Glomerular endothelial cell (primary cell): ENCODE results near the gene LMO7. TPM values are rescaled to one million over a fixed set of nuclear protein-coding genes. Genes with fewer than 3 reads are reported as not detected.
"Not testable (repeated sequence)": the region's sequence is repeated elsewhere in the genome, so short reads cannot be mapped to it uniquely, and the experiment has no call there.

Experiments used
- DNase-seq: peaks from one replicate; pipeline ENCODE4 v3.0.0-alpha.2; 2011; ENCODE audit warnings: low read depth, low spot score; ENCODE audit errors: extremely low read depth
- total RNA-seq: library from RNA; depleted of rRNA; stranded (reverse); fragments of >200 nt; gene quantifications from 2 replicates; pipeline ENCODE4 v1.2.3, GENCODE V29; 2015

LMO7 gene
- total RNA-seq, 1 donor from 2014 or later = 58.0 TPM

DNA sequence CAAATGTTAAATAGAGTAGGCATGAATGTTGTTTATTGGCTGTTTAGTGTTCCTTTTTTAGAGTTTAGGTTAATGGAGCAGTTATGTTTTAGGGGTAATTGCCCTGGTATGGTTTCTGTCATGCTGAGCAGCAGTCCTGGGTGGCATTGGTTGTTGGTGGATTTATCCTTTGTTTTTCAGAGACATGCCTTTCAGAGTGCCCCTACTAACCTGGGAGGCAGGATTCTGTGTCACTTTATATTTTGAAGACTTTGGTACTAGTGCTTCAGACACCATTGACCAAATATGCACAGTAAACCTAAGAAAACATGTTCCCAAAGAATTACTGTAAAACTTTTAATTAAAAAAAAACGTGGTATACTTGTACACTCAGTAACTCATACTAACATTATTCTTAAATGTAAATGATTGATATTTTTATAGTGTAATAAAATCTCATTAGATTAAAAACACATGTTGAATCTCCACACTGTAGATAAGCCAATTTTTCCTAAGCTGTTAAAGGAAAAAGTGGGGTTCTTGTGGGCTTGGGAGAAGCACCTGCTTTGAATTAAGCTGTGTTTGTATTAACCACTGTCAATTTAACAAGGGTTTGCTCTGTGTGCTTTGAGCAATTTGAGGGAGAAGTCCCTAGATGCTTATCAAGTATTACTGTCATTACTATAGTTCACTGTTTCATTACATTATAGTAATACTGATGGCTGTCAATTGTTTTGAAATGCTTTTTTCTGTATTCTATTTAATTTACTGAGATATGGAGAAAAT lies 133.2 kb downstream of the LMO7 start:
- DNase-seq = no peak

DNA sequence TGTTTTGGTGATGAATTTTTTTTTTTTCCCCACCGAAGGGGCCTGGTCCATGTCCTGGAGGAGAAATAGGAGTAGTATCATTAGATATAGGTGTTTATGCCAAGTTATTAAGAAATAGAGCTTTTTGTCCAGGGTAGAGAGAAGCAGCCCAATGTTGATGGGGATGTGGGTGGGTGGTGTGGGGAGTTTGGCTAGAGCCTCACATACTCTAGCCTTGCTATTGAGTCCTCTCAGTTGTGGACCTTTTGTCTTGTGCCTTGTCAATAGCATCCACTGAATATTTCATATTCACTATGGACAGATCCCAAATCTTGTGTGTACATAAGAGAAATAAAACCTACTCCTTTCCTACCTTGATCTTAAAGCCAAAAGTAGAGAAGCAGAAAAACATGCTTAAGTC lies 134.0 kb downstream of the LMO7 start:
- no peak for DNase-seq

DNA sequence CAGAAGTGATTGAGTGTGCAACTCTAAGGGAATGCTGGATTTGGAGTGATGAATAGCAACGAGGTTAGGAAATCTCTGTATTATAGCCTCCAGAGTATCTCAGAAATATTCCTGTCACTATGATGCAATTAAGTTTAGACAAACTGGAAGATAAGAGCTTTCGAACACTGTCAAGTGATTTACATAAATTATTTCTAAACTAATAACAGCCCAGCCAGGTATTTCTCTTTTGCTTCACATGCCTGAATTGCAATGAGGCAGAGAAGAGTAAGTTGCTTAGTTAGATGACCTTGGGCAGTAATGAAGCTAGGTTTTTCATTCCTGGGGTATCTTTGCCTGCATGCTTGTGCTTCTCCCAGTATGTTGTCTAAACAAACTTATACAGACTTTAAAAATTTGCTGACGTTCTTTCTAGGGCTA lies 134.5 kb downstream of the LMO7 start:
- no peak for DNase-seq

DNA sequence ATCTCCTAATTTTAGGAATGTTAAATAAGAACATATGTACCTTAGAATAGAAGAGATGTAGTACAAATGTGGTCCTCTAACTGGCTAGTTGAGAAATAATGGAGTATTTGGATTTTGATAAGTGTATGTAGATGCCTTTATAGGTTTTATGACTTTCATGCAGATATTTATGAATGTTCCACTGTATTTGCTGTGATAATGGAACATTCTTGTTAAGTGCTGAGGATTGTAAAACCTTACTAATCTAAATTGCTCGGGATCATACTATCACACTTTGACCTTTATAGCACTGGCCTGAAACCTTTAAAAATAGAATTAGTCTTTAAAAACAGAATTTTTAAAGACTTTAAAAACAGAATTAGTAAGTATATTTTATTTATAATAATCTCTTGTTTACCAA lies 135.1 kb downstream of the LMO7 start:
- no peak for DNase-seq

DNA sequence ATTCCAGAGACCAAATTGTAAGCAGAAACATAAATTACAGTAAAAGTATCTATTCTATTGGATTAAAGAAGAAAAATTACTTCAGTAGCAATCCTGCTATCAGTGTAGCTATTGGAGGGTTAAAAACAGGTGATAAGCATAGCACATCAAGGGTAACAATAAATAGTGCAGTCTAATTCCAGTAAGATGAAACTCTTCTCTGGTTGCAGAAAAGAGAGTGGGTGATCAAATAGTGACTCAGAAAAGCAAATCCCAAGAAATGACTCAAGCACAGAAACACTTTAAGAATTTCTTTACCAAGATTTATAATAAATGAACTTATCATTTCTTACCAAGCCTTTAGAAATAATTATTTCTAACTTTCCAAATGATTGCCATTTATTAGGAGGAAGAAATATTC lies 135.7 kb downstream of the LMO7 start:
- no peak for DNase-seq

DNA sequence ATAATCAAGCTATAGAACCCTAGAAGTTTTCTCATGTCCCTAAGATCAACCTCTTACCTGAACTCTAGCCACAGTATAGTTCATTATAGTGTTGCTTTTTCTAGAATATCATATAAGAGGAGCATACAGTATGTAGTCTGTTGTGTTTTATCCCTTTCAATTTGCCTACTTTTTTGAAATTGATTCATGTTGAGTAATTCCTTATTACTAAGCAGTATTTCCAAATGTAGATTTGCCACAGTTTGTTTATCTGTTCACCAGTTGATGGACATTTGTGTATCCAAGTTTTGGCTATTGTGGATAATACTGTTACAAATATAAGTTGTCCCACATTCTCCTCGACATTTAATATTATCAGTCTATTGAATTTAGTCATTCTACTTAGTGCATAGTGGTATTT lies 138.0 kb downstream of the LMO7 start:
- no peak for DNase-seq

DNA sequence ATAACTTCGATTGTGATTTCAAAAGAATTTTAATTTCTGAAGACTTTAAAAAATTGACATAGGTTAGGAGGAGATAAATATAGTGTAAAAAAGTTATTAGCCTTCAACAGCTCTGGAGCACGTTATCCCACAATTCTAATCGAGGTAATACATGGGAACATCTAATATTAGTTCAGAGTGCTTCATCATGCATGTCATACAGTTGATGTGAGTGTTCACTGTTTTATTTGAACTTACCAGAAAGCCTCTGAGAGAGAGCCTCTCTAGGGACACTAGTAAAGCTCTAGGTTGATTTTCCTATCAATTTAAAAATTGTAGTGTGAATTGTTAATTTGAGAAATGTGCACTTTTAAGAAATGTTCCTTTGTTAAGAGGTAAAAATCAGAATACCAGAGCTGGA lies 140.4 kb downstream of the LMO7 start:
- no peak for DNase-seq

DNA sequence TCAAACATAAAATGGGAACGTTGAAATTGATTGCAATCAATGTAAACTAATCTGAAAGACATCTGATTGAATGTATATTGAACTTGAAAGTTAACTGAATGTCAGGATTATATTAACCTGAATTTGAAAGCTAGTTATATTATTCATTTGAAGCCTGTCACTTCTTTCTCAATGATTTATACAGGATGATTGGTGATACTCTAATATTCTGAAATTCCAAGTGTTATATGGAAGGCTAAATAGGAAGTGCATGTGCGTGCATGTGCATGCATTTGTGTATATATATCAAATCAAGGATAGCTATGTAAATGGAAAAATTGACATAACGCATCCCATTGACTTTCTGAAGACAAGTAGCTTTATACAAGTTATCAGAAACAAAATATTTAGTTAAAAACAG lies 143.3 kb downstream of the LMO7 start:
- no peak for DNase-seq

DNA sequence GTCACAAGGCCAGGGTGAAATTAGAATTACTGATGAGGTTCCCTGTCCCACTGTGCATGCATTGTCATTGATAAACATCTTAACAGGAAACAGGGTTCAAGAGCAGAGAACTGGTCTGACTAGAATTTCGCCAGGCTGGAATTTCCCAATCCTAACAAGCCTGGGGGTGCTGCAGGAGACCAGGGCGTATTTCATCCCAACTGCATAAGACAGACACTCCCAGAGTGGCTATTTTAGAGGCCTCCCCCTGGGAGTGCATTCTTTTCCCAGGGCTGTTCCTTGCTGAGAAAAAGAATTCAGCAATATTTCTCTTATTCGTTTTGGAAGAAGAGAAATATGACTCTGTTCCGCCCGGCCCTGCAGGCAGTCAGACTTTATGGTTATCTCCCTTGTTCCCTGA lies 144.0 kb downstream of the LMO7 start:
- DNase-seq = not testable (repeated sequence)

DNA sequence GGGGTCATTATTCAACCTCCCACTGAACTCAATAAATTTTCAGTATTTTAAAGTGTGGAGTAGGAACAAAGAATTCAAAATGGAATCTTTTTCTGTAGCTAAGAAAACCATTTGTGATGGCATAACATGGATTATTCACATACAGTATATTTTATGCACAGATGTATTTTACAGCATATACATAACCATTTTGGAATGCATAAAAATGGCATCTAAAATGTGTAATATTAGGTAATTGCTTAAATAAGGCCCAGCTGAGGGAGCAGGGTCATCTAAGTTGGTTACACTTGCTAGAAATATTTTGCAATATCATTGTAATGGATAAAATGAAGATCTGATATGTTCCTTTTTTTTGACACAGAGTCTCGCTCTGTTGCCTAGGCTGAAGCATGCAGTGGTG lies 146.9 kb downstream of the LMO7 start:
- no peak for DNase-seq

DNA sequence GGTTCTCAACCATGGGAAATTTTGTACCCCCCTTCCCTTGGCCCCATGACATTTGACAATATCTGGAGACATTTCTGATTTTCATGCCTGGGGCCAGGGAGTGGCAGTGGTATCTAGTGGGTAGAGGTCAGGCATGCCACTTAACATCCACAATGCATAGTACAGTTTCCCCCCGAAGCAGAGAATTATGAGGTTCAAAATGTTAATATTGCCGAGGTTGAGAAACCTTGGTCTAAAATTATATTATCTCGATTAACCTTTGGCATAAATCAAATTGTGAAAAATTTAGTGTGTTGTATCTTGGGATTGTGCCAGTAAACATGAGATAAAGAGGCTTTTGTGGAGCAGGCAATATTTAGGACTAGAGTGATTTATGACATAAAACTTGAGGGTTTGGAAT lies 147.9 kb downstream of the LMO7 start:
- no peak for DNase-seq

DNA sequence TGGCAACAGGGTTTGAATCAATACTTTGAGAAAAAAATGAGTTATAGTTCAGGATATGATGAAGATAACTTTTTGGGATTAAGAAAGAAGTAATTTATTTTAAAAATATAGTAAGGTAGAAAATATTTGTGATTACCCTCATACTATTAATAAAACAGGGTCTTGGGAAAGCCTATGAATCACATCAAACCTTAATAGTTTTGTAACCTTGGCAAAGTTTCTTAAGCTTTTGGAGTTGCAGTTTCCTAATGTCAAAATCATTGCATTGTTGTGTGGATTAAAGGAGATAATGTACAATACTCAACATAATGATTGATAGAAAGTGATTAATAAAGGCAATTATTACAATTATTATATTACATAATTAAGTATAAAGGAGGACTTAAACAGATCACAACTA lies 149.0 kb downstream of the LMO7 start:
- no peak for DNase-seq

DNA sequence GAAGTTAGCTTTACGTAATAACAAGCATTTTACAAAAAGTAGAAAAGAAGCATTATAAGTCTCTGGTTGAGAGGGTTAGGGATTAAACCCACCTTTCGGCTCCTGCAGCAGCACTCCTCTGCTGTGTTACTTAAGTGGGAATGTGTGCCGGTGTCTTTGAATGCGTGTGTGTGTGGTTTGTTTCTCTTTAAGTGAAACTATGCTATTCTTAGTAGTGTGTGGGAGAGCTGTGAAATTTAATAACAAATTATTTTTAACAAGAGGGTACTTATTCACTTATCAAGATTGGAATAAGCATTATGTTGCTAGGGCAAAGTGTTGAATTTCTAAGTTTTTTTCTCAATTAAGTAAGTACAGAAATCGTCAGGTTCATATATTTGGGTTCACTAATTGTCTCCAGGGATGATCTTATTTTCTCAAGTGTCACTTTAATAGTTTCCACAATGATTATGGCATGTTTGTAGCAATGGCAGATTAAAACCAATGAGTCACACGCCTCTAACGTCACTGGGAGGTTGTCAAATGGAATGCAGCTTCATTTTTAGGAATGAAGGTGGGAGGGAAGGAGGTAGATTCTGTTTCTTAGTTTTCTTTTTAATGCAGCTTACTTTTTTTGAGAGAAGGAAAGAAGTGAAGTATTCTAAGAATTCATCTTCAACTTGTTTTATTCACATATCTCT lies 151.3 kb downstream of the LMO7 start:
- DNase-seq = no peak

DNA sequence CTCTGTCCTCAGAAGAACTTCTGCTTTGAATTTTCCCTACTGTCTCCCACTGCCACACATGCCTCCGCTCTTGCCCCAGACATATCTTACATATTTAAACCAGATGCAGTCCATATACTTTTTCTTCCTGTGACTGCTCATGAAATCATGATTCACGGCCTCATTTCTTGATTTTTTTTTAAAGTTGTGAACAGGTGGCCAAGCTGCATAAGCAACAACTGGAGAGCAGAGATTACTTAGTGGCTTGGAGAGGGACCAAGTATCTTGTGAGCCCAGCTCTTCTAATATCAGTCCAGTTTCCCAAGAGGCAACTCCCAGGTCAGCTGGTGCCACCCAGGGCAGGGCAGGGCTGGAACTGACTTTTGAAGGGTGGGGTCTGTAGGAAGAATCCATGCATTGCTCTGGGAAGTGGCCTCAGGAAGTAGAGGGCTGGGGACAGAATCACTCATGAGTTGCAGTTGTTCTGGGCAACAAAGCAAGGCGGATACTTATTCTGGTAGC lies 152.4 kb downstream of the LMO7 start:
- no peak for DNase-seq

DNA sequence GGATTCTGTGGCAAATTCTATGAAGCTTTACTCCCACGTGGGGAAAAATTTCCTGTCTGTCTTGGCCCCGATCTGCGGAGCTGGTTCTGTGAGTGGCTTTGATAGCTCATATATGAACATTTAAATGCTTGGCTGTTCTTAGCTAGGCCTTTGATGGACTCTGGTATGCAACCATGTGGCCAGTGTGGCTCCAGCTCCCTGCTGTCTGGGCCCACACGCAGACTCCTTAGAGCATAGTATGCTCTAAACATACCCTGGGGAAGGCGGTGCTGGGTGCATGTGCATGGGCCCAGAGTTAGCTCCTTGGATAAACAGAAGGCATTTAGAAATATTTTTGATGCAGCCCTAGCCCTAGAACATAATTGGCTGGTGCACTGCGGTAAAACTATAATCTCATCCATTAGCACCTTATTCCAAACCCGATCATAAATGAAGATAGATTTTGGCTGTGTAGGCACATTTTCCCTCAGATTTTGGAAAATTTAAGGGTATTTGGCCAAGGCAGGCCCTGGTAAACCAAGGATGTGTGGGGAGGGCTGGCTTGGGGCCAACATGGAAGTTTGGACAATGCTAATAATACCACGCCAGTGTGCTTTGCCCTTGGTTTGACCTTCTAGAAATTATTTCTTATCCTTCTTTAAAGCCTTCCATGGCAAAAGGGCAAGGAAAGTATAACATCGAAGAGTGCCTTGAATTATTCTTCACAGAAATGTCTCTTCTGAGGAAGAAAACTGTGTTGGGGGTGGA lies 153.5 kb downstream of the LMO7 start:
- DNase-seq = no peak

DNA sequence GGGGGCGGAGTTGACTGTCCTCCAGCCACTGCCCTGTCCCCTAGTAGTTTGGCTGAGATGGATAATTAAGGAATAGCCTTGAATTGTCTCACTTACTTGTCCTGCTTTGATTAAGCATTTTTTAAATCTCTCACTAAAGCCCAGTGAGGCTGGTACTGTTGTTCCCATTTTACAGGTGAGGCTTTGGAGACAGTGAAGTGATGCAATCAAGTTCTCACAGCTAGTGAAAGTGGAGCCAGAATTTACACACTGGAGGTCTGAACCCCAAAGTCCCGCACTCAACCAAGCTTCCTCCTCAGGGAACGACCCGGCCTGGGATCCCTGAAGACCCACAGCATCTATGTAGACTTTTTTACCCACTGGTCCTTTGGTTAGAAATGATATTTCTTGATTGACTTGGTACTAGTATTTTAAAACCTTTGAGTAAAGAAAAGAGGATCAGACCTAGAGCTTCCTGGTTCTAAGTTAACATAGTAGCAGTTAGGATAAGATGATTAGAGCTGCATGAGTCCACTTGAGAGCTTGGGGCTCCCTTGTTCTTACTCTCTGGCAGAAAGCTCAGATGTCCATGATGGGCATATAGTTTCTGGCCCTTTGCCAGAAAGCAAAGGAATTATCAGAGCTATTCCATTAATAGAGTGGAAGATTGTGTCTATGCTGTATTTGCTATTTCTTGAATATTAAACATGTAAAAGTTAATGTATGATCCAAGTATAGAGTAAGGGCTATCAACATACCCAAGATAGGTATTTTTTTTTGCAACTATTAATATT lies 154.3 kb downstream of the LMO7 start:
- DNase-seq = no peak

DNA sequence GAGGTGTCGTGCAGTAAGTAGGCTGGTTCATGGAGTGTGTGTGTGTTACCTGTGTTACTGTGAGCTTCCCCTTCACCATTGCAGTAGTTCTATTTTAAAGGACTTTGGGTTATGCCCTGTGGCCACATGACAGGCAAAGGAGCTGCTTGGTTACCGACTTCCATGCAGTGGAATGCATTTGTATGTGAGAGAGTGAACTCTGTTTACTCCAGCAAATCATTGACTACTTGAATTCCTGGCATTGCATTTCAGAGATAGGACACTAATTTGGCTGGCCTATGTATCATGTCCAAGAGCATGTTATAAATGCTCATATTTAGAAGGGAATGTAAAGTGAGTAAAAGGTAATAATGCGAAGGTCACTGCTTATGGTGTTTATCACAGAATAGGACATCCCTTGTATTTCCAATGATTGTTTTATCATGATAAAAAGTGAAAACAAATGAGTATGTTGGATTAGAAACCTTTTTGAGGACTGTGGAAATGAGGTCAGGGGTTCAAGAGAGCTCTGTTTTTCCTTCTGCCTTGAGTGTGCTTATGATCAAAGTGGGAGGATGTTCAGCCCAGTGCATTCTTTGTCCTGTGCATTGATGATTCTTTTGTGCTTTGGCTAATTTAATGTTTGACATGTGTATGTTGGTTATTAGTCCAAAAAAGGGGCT lies 156.5 kb downstream of the LMO7 start:
- no peak for DNase-seq

DNA sequence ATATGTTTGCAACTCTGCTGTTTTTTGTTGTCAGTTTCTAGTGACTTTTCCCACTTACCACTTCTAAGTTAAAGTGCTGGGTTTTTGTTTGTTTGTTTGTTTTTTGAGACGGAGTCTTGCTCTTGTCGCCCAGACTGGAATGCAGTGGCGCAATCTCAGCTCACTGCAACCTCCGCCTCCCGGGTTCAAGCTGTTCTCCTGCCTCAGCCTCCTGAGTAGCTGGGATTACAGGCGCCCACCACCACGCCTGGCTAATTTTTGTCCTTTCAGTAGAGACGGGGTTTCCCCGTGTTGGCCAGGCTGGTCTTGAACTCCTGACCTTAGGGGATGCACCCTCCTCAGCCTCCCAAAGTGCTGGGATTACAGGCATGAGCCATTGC lies 157.0 kb downstream of the LMO7 start:
- not testable (repeated sequence) for DNase-seq

DNA sequence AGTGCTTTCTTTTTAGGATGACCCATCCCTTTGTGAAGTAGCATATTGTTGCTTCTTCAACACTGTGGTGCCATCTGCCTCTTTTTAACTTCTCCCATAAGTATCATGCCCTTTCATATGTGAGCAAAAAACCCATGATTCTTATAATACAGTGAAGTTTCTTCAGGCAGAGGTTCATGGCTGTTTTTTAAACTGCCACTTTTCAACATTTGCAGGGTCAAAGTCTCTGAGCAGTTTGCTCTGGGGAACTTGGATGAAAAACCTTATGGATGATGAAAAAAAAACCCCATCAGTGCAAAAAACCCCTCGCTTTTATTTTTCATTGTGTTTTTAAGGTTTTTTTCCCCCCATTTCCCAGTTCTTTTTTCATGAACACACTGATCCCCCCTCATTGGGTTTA lies 158.5 kb downstream of the LMO7 start:
- no peak for DNase-seq

DNA sequence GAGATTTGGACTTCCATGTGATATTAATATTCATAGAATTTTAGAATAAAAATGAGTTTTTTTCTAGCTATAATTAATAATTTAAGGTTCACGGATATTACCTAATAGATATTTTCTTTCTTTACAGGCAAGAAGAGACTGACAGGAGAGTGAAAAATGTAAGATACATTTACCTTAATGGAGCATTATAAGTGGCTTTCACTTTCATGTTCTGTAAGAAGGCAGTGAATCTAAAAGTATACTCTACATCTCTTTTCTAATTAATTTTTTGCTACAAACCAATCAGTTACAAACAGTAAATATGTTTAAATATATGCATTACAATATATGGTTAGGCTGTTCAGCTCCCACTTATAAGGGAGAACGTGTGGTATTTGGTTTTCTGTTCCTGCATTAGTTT lies 159.1 kb downstream of the LMO7 start:
- no peak for DNase-seq
